Upper lobe of right lung (tissue), 1 donor: Measurements from ENCODE around the gene RAP1GDS1. TPM values are rescaled to one million over a fixed set of nuclear protein-coding genes. Genes with fewer than 3 reads are reported as not detected.

Experiments
- ATAC-seq: fragments of 200-7000 bp; cut with Tn5 transposase; one replicate; pipeline ENCODE4 v1.9.1; 2020; ENCODE audit warnings: mild to moderate bottlenecking, moderate library complexity
- DNase-seq: peaks from one replicate; pipeline ENCODE4 v3.0.0-alpha.2; 2020
- H3K27ac ChIP-seq: fragments of 200-600 bp; one replicate; pipeline ENCODE4 v1.8.0; 2022
- H3K27me3 ChIP-seq: fragments of 200-600 bp; one replicate; pipeline ENCODE4 v1.8.0; 2022; ENCODE audit warnings: mild to moderate bottlenecking
- H3K36me3 ChIP-seq: fragments of 200-600 bp; one replicate; pipeline ENCODE4 v1.8.0; 2022
- H3K4me1 ChIP-seq: fragments of 200-600 bp; one replicate; pipeline ENCODE4 v1.8.0; 2022
- H3K4me3 ChIP-seq: fragments of 200-600 bp; one replicate; pipeline ENCODE4 v1.8.0; 2022; ENCODE audit warnings: mild to moderate bottlenecking
- H3K9me3 ChIP-seq: fragments of 200-600 bp; one replicate; pipeline ENCODE4 v1.8.0; 2022
- CTCF ChIP-seq: fragments of 200-600 bp; IDR thresholded peaks from one replicate; pipeline ENCODE4 v1.8.0; 2022; ENCODE audit warnings: antibody characterized with exemption
- intact Hi-C: fragments of 100-400 bp; cut with DNase I; formaldehyde crosslinking; loops from one replicate; pipeline ENCODE4 v1.11.0; 2022
- total RNA-seq: library from RNA; stranded (reverse); fragmentation: NEBNext Ultra II Directional; extraction: Animal tissue kit (Norgen Biotek cat#: 25700); gene quantifications from one replicate; pipeline ENCODE4 v1.2.1, GENCODE V29; 2021
- donor health status: DM: no; HTN: yes; CAD: no; lungs with severe emphysema.

RAP1GDS1 gene
- total RNA-seq, 1 donor from 2014 or later: 39.1 TPM

GRCh38 chr4:98490251-98490650, 229.1 kb downstream of the RAP1GDS1 start:
- DNase-seq (no peak), ATAC-seq (no peak)
- H3K27me3 ChIP-seq: no peaks in the 10 kb centered on the region
- no peaks in the 10 kb centered on the region for H3K4me1 ChIP-seq
- no peaks in the 10 kb centered on the region for H3K9me3 ChIP-seq
- TF ChIP-seq CTCF: no peak
- no peak overlapping the region for H3K4me3 ChIP-seq
- intact Hi-C loops: no loop called here
- no peak overlapping the region for H3K27ac ChIP-seq
- H3K36me3 ChIP-seq: no peaks in the 10 kb centered on the region

- Histone ChIP-seq H3K4me3 (no peak overlapping the region), H3K27me3 (no peaks in the 10 kb centered on the region), H3K4me1 (no peaks in the 10 kb centered on the region), H3K36me3 (no peaks in the 10 kb centered on the region), H3K27ac (no peak overlapping the region), H3K9me3 (no peaks in the 10 kb centered on the region)
- TF ChIP-seq CTCF: no peak
- intact Hi-C loops: no loop called here
- no peak for DNase-seq
- no peak for ATAC-seq
These were observed 230.8 kb downstream of the RAP1GDS1 start for GRCh38 chr4:98491899-98492559.

GRCh38 chr4:98493296-98493695, 232.1 kb downstream of the RAP1GDS1 start:
- H3K9me3 ChIP-seq: no peaks in the 10 kb centered on the region
- ATAC-seq (no peak), DNase-seq (no peak)
- no peak overlapping the region for H3K4me3 ChIP-seq
- no peak overlapping the region for H3K27ac ChIP-seq
- no peaks in the 10 kb centered on the region for H3K36me3 ChIP-seq
- intact Hi-C loops: no loop called here
- no peaks in the 10 kb centered on the region for H3K4me1 ChIP-seq
- TF ChIP-seq CTCF: no peak
- H3K27me3 ChIP-seq: no peaks in the 10 kb centered on the region

Other genes starting within 250 kb of the RAP1GDS1 start
- gene STPG2, start 117.9 kb upstream of the RAP1GDS1 start, total RNA-seq: 0.41 TPM